ENCODE data around the gene ITSN2.

The ITSN2 gene

DNA sequence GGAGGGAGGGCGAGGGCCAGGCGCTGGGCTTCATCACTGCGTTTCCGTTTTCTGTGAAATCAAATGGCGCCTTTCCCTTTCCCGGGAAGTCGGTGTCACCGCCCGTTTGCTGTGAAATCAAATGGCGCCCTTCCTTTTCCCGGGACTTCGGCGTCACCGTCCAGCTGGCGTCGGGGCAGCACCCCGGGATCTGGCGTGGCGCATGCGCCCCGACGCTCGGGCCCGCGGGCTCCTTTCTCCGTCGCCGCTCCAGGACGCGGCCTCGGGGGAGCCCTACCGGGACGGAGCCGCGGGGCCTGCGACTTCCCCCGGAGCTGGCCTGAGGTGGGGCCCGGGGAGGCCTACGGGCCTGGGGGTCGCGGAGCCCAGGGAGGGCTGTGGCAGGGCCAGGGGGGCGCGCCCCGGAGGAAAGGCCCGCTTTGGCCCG lies 185.5 kb downstream of the ITSN2 start, which contains the start of gene FAM228A:
FAM228A (plus strand) TSS at position 203 of the 427 bp plus-strand sequence. CDS start 428 bp downstream, outside the sequence.
- no peak for DNase-seq

DNA sequence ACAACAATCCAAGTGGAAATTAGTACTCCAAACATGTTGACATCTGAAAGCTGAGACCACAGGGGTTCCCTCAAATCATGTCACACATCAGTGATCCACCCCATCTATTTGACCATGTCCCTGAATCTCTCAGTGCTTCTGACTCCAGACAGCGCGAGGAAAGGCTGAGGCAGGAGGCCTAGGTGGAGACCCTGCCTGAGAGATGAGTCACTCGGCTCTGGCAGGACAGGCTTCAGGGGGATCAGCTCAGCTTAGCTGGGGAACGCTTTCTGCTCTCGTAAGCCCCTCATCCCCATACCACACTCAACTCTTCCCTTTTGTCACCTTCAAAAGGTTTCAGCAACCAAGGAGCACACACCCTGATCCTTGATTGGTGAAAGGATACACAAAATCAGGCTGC lies 191.3 kb downstream of the ITSN2 start:
- no peak for DNase-seq

DNA sequence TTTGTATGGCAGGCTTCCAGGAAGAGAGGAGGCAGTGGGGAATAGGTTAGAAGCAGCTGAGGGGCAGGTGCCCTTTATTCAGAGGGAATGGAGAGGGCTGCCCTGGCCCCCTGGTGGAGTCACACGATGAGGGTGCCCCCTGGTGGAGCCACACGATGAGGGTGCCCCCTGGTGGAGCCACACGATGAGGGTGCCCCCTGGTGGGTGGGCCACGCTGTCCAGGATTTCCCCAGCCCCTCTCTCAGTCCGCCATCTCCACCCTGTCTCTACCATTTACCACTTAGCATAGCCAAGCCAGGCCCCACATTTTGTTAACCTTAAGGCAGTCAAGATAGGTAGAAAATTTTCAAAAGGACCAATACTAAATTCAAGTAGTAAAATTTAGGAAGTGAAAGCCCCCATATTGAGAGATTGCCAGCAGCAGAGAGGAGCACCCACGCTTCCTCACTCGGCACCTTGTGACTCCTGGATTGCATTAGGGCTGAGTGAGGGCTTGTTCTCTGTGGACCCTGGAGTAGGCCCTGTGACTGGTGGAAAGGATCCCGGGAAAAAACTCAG lies 195.8 kb downstream of the ITSN2 start:
- DNase-seq = no peak

DNA sequence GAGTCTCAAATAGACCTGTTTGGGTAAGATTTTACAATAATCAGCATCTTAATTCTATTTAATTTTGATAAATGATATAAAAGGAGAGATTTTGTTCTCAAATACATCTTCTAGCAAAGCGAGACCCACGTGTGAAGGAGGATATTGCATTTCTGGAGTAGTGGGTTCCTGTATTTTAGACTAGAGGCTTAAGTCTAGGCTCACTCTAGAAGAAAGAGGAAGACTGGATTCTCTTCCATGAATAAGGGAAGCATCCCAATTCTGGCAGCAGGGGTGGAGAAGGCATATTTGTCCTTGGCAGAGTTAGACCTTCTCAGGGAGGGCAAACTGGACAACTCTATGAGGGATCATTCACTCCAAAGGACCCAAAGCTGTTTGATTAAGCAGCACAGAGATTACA lies 196.7 kb downstream of the ITSN2 start:
- no peak for DNase-seq

DNA sequence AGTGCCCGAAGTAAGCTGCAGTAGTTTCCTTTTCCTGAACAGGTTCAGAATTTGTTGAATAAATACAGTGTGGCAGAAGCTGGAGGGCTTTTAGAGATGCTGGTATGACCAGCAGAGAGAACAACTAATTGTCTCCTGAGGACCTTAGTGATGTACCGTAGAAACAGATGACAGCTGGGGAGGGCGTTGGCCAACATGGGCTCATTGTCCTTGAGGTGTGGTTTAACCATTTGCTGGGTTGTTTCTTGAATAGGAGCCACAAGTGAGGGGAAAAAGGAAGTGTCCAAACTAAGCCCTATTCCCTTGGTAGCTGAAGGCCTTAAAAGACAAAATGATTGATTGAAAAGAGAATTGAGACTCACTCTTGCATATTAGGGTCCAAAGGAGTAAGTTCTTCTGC lies 197.2 kb downstream of the ITSN2 start:
- DNase-seq = no peak

DNA sequence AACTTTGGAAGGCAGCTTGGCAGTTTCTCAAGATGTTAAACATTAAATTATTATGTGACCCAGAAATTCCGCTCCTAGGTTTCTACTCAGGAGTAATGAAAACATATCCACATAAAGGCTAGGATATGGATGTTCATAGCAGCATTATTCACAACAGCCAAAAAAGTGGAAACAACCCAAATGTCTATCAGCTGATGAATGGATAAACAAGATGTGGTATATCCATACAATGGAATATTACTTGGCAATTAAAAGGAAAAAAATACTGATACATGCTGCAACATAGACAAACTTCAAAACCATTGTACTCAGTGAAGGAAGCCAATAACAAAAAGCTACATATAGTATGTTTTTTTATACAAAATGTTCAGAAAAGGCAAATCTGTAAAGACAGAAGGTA lies 197.8 kb downstream of the ITSN2 start:
- DNase-seq = no peak

DNA sequence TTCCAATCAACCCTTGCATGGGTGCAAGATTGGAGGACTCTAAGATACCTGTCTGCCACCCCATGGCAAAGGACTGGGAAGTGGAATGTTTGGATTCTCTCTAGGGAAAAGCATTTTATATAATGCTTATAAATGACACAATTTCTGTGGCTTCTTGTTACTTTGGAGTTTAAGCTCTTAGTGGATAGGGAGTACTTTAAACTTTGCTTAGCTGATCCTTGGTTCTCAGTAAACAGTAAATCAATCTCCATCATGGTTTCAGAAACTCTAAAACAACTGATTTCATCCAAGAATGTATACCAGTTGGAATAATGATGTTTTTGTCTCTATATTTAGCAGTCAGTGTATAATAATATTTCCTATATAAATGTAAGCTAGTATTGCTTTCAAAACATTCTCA lies 199.6 kb downstream of the ITSN2 start:
- no peak for DNase-seq

DNA sequence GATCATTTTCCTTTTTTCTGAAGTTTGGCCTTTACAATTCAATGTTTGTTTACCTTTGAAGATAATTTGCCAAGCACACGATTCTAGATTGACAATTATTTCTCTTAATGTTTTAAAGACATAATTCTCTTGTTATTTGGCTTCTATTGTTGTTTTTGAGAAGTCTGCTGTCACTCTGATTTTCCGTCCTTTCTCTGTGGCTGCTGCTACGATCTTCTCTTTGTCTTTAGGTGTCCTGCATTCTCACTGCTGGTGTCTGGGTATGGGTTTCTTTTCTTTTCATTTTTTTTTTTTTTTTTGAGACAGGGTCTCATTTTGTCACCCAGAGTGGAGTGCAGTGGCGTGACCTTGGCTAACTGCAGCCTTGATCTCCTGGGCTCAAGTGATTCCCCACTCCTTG lies 200.6 kb downstream of the ITSN2 start:
- DNase-seq = no peak

DNA sequence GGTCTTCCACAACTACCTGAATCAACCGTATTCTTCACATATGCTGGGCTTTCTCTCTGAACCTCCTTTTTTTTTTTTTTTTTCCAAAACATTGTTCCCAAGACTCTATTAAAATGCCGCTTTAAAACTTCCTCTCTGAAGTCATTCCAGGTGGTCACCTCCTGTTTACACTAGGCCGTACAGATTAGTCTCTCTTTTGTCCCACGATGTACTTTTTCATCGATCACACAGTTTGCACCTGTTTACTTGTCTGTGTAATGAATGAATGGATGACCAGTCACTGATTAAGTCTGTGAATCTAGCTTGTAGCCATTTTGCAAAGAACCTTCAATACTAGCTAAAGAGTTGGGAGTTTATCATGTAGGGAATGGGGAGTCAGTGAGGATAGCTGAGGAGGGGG lies 202.2 kb downstream of the ITSN2 start:
- DNase-seq = no peak

DNA sequence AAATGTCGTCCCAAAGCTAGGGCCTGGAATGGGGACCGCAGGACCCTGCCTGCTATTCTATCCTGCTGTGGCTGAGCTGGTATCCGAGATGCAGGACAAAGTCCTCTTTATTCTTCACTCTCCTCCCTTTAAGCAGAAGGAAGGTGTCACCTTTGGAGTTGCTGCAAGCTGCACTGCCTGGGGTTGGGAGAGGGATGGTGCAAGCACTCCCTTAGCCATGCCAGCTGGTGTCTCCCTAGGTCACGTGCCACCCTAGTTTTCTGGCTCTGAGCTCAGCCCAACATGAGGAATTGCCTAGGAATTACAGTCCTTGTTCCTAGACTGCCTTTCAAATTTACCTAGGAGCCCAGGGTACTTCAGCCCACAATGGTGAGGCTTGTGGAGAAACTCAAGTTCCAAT lies 206.9 kb downstream of the ITSN2 start:
- no peak for DNase-seq

All from NCI-H1092 (cell line).